Astrocyte (in vitro differentiated cells and primary cell): Measurements from ENCODE around the gene TUBB6. TPM values are rescaled to one million over a fixed set of nuclear protein-coding genes. Genes with fewer than 3 reads are reported as not detected.

Experiments used
- DNase-seq: peaks from one replicate; pipeline ENCODE4 v3.0.0-alpha.2; 2010; ENCODE audit warnings: low read depth
- FAIRE-seq: peaks from 2 replicates; lab custom pipeline; 2011; peaks lifted over from hg19 to GRCh38; lab: Jason Lieb, UNC
- H2AFZ ChIP-seq: 2 replicates; pipeline ENCODE4 v1.6.0; 2012; ENCODE audit warnings: low read depth, low read length, inconsistent platforms
- H3K27ac ChIP-seq: 2 replicates; pipeline ENCODE4 v1.5.1; 2011; ENCODE audit warnings: low read depth, low read length, inconsistent platforms
- H3K27me3 ChIP-seq: 2 replicates; pipeline ENCODE4 v1.6.0; 2011; ENCODE audit warnings: low read length, inconsistent platforms; ENCODE audit not compliant: insufficient read depth
- H3K36me3 ChIP-seq: 2 replicates; pipeline ENCODE4 v1.5.1; 2011; ENCODE audit warnings: low read length, inconsistent platforms; ENCODE audit not compliant: insufficient read depth
- H3K4me1 ChIP-seq: 2 replicates; pipeline ENCODE4 v1.5.1; 2011; ENCODE audit warnings: low read length, inconsistent platforms; ENCODE audit not compliant: insufficient read depth
- H3K4me2 ChIP-seq: 2 replicates; pipeline ENCODE4 v1.6.0; 2012; ENCODE audit warnings: low read length, inconsistent platforms
- H3K4me3 ChIP-seq: 2 replicates; pipeline ENCODE4 v1.5.1; 2011; ENCODE audit warnings: low read depth, mild to moderate bottlenecking, low read length, inconsistent platforms; ENCODE audit not compliant: insufficient read depth
- H3K79me2 ChIP-seq: 2 replicates; pipeline ENCODE4 v1.6.0; 2012; ENCODE audit warnings: mild to moderate bottlenecking, low read length, inconsistent platforms; ENCODE audit not compliant: insufficient read depth
- H3K9ac ChIP-seq: 2 replicates; pipeline ENCODE4 v1.6.0; 2012; ENCODE audit warnings: mild to moderate bottlenecking, low read length, inconsistent platforms
- H3K9me3 ChIP-seq: 2 replicates; pipeline ENCODE4 v1.5.1; 2012; ENCODE audit warnings: low read depth, mild to moderate bottlenecking, low read length, inconsistent platforms; ENCODE audit not compliant: insufficient read depth
- H4K20me1 ChIP-seq: 2 replicates; pipeline ENCODE4 v1.6.0; 2012; ENCODE audit warnings: low read length, inconsistent platforms; ENCODE audit not compliant: insufficient read depth
- H3K27ac Mint-ChIP-seq: one replicate; pipeline ENCODE4 v1.8.0; 2021; ENCODE audit warnings: mild to moderate bottlenecking, mixed read lengths; ENCODE audit not compliant: unreplicated experiment
- H3K27me3 Mint-ChIP-seq: one replicate; pipeline ENCODE4 v1.8.0; 2021; ENCODE audit warnings: low read depth, mixed read lengths; ENCODE audit not compliant: unreplicated experiment
- H3K36me3 Mint-ChIP-seq: one replicate; pipeline ENCODE4 v1.8.0; 2021; ENCODE audit warnings: low read depth, mixed read lengths; ENCODE audit not compliant: unreplicated experiment
- H3K4me1 Mint-ChIP-seq: one replicate; pipeline ENCODE4 v1.8.0; 2021; ENCODE audit warnings: low read depth, mixed read lengths; ENCODE audit not compliant: unreplicated experiment
- H3K4me3 Mint-ChIP-seq: one replicate; pipeline ENCODE4 v1.8.0; 2021; ENCODE audit warnings: mild to moderate bottlenecking, moderate library complexity, mixed read lengths; ENCODE audit not compliant: unreplicated experiment
- H3K9me3 Mint-ChIP-seq: one replicate; pipeline ENCODE4 v1.8.0; 2021; ENCODE audit warnings: mild to moderate bottlenecking, mixed read lengths; ENCODE audit not compliant: unreplicated experiment
- EZH2 ChIP-seq: IDR thresholded peaks from 2 replicates; pipeline ENCODE4 v1.6.1; 2012; ENCODE audit warnings: mild to moderate bottlenecking, low read length, inconsistent platforms; ENCODE audit not compliant: insufficient read depth
- total RNA-seq: library from RNA; stranded (reverse); gene quantifications from 2 replicates; pipeline ENCODE4 v1.2.1, GENCODE V29; 2021
- TF ChIP-seq, protein P1 (sequence below): IDR thresholded peaks from 2 replicates; pipeline ENCODE4 v1.5.1; 2011; ENCODE audit warnings: low read depth, mild to moderate bottlenecking, inconsistent platforms, low read length, moderate library complexity; ENCODE audit not compliant: insufficient read depth

TUBB6 gene
- total RNA-seq, 1 donor from 2014 or later: 528 TPM

DNA sequence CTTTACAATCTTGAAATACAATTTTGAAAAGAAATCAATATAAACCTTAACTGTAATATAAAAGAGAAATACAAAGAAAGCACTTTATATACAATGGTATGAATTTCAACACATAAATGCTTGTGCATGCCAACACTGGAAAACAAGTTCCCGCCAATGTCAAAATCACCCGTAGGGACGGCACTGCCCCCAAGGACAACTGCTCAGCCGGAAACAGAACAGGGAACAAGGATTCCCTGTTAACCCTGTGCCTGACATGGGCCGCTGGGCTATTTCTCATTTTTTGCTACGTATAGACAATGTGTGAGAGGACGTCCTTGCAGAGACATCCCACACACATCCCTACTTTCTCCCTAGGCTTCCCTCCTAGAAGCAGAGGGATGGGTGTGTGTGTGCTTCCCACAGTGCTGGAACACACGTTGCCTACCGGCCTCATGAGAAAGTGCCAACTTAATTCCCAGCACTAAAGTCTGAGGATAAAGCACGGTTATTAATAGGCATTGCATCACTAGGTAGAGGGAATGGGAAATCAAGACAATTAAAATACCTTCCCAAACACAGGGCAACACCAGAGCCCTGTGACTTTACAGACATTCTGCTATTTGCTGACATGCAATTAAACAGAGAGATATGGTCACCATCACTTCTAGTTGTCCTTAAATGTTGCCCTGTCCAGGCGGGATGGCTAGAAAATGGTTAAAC, 54.6 kb downstream of the TUBB6 start:
- H3K4me3 Mint-ChIP-seq: no peak overlapping the region

DNA sequence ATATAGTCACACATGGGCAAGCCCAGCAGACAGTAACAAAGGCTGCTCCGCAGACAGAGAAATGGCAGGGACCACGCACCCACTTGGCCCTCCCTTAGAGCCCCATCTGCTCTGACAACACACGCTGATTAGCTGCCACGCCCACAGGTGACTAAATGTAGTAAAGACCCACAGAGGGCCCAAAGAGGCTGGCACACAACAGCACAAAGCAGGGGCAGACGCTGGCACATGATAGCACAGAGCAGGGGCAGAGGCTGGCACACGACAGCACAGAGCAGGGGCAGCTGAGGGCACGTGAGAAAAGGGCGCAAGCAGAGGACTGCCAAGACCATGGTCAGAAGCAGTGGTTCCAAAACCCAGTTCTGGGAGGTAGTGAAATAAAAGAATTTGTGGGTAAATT, 58.3 kb downstream of the TUBB6 start:
- Mint-ChIP-seq H3K9me3 (no peaks in the 10 kb centered on the region), H3K36me3 (peaks cover 14% of the 10 kb centered on the region), H3K4me1 (peaks cover 8% of the 10 kb centered on the region), H3K27me3 (no peaks in the 10 kb centered on the region), H3K4me3 (no peak overlapping the region), H3K27ac (no peak overlapping the region)
- no peak overlapping the region for H3K9ac ChIP-seq
- H3K27me3 ChIP-seq: no peaks in the 10 kb centered on the region
- H3K27ac ChIP-seq: no peak overlapping the region
- H4K20me1 ChIP-seq: peaks cover 53% of the 10 kb centered on the region
- H3K4me3 ChIP-seq: no peak overlapping the region
- TF ChIP-seq, protein P1, sequence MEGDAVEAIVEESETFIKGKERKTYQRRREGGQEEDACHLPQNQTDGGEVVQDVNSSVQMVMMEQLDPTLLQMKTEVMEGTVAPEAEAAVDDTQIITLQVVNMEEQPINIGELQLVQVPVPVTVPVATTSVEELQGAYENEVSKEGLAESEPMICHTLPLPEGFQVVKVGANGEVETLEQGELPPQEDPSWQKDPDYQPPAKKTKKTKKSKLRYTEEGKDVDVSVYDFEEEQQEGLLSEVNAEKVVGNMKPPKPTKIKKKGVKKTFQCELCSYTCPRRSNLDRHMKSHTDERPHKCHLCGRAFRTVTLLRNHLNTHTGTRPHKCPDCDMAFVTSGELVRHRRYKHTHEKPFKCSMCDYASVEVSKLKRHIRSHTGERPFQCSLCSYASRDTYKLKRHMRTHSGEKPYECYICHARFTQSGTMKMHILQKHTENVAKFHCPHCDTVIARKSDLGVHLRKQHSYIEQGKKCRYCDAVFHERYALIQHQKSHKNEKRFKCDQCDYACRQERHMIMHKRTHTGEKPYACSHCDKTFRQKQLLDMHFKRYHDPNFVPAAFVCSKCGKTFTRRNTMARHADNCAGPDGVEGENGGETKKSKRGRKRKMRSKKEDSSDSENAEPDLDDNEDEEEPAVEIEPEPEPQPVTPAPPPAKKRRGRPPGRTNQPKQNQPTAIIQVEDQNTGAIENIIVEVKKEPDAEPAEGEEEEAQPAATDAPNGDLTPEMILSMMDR: no peak
- TF ChIP-seq EZH2: no peak
- no peak for DNase-seq
- H3K36me3 ChIP-seq: peaks cover 30% of the 10 kb centered on the region
- H3K79me2 ChIP-seq: peaks cover 55% of the 10 kb centered on the region
- FAIRE-seq: no peak
- H2AFZ ChIP-seq: no peak overlapping the region
- no peak overlapping the region for H3K4me2 ChIP-seq
- H3K9me3 ChIP-seq: no peaks in the 10 kb centered on the region
- H3K4me1 ChIP-seq: no peaks in the 10 kb centered on the region

More for the DNA sequence above, 54.6 kb downstream of the TUBB6 start:
- Histone ChIP-seq H3K4me3 (no peak overlapping the region), H3K4me2 (no peak overlapping the region), H3K36me3 (peaks cover 38% of the 10 kb centered on the region), H4K20me1 (peaks cover 33% of the 10 kb centered on the region), H3K79me2 (peaks cover 38% of the 10 kb centered on the region), H3K9me3 (no peaks in the 10 kb centered on the region), H2AFZ (no peak overlapping the region), H3K27ac (no peak overlapping the region), H3K27me3 (no peaks in the 10 kb centered on the region), H3K9ac (no peak overlapping the region), H3K4me1 (peaks cover 5% of the 10 kb centered on the region)
- Mint-ChIP-seq H3K9me3 (no peaks in the 10 kb centered on the region), H3K27me3 (no peaks in the 10 kb centered on the region), H3K36me3 (peaks cover 15% of the 10 kb centered on the region), H3K4me1 (peaks cover 12% of the 10 kb centered on the region), H3K27ac (no peak overlapping the region)
- DNase-seq: no peak
- TF ChIP-seq, protein P1: no peak
- TF ChIP-seq EZH2: no peak
- no peak for FAIRE-seq

DNA sequence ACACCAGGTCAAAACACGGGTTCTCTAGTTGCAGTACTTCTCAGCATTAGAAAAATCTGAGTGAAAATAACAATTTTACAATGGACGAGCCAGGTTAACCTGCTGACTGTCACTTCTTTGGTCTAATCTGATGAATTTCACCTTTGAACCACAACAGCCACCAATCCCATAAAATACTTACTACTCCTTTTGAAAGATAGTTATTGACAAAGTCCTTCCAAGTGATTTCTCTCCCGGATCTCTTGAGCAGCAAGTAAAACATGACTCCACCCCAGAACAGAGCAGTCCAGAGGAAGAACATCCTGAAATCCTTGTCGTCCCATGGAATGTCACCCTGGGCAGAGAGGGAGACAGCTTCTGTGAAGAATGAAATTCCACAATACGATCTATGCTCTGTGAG, 58.7 kb downstream of the TUBB6 start:
- H3K9ac ChIP-seq: no peak overlapping the region
- peaks cover 55% of the 10 kb centered on the region for H4K20me1 ChIP-seq
- no peak overlapping the region for H3K4me2 ChIP-seq
- H3K36me3 ChIP-seq: peaks cover 30% of the 10 kb centered on the region
- no peak overlapping the region for H3K4me3 ChIP-seq
- Mint-ChIP-seq H3K9me3 (no peaks in the 10 kb centered on the region), H3K4me1 (peaks cover 5% of the 10 kb centered on the region), H3K27me3 (no peaks in the 10 kb centered on the region), H3K4me3 (no peak overlapping the region), H3K27ac (no peak overlapping the region), H3K36me3 (peaks cover 14% of the 10 kb centered on the region)
- peaks cover 59% of the 10 kb centered on the region for H3K79me2 ChIP-seq
- no peaks in the 10 kb centered on the region for H3K4me1 ChIP-seq
- FAIRE-seq: no peak
- H3K27me3 ChIP-seq: no peaks in the 10 kb centered on the region
- TF ChIP-seq, protein P1: no peak
- TF ChIP-seq EZH2: no peak
- no peaks in the 10 kb centered on the region for H3K9me3 ChIP-seq
- H2AFZ ChIP-seq: no peak overlapping the region
- no peak for DNase-seq
- H3K27ac ChIP-seq: no peak overlapping the region
